Neural progenitor cell (in vitro differentiated cells): Measurements from ENCODE around the gene GMDS. TPM values are rescaled to one million over a fixed set of nuclear protein-coding genes. Genes with fewer than 3 reads are reported as not detected.

Source experiments
- DNase-seq: peaks from one replicate; pipeline ENCODE4 v3.0.0-alpha.2; 2016; ENCODE audit warnings: low spot score
- H2AFZ ChIP-seq: fragments of 200-600 bp; sonication (generic); replicated peaks from 2 replicates; pipeline ENCODE4 v1.6.1; 2016; ENCODE audit warnings: antibody characterized with exemption
- H3F3A ChIP-seq: fragments of 200-600 bp; sonication (generic); 2 replicates; pipeline ENCODE4 v1.6.1; 2016; ENCODE audit warnings: antibody characterized with exemption, low read depth
- H3K27ac ChIP-seq: fragments of 200-600 bp; sonication (generic); 2 replicates; pipeline ENCODE4 v1.5.1; 2016; ENCODE audit warnings: mild to moderate bottlenecking
- H3K27me3 ChIP-seq: fragments of 200-600 bp; sonication (generic); 2 replicates; pipeline ENCODE4 v1.6.1; 2016; ENCODE audit warnings: mild to moderate bottlenecking, moderate library complexity
- H3K36me3 ChIP-seq: fragments of 200-600 bp; sonication (generic); 2 replicates; pipeline ENCODE4 v1.5.1; 2016
- H3K4me1 ChIP-seq: fragments of 200-600 bp; sonication (generic); 2 replicates; pipeline ENCODE4 v1.6.1; 2016; ENCODE audit warnings: mixed run types
- H3K4me2 ChIP-seq: fragments of 200-600 bp; sonication (generic); 2 replicates; pipeline ENCODE4 v1.6.1; 2016
- H3K4me3 ChIP-seq: fragments of 200-600 bp; sonication (generic); 2 replicates; pipeline ENCODE4 v1.5.1; 2016
- H3K79me2 ChIP-seq: fragments of 200-600 bp; sonication (generic); 2 replicates; pipeline ENCODE4 v1.6.1; 2016; ENCODE audit warnings: low read depth
- H3K9ac ChIP-seq: fragments of 200-600 bp; sonication (generic); 2 replicates; pipeline ENCODE4 v1.6.1; 2016
- H3K9me3 ChIP-seq: fragments of 200-600 bp; sonication (generic); 2 replicates; pipeline ENCODE4 v1.5.1; 2016; ENCODE audit warnings: low read depth
- H4K20me1 ChIP-seq: fragments of 200-600 bp; sonication (generic); 2 replicates; pipeline ENCODE4 v1.6.1; 2016; ENCODE audit warnings: low read depth
- H3K27ac Mint-ChIP-seq: 3 replicates; pipeline ENCODE4 v1.8.0; 2021; ENCODE audit warnings: mixed read lengths
- H3K27me3 Mint-ChIP-seq: 2 replicates; pipeline ENCODE4 v1.8.0; 2022; ENCODE audit warnings: low read depth, mild to moderate bottlenecking, inconsistent platforms, moderate library complexity, mixed read lengths; ENCODE audit not compliant: insufficient read depth
- H3K36me3 Mint-ChIP-seq: 3 replicates; pipeline ENCODE4 v1.8.0; 2021; ENCODE audit warnings: mixed read lengths
- H3K4me1 Mint-ChIP-seq: 3 replicates; pipeline ENCODE4 v1.8.0; 2021; ENCODE audit warnings: mixed read lengths
- H3K4me3 Mint-ChIP-seq: 3 replicates; pipeline ENCODE4 v1.8.0; 2021; ENCODE audit warnings: mild to moderate bottlenecking, moderate library complexity, mixed read lengths
- H3K9me3 Mint-ChIP-seq: 3 replicates; pipeline ENCODE4 v1.8.0; 2020; ENCODE audit warnings: mixed read lengths
- EZH2 ChIP-seq: fragments of 200-600 bp; sonication (generic); IDR thresholded peaks from 2 replicates; pipeline ENCODE4 v1.6.1; 2017; ENCODE audit warnings: antibody characterized with exemption, mild to moderate bottlenecking, moderate library complexity
- EZH2phosphoT487 ChIP-seq: fragments of 200-600 bp; sonication (generic); IDR thresholded peaks from 2 replicates; pipeline ENCODE4 v1.6.1; 2017; ENCODE audit warnings: antibody characterized with exemption
- total RNA-seq: library from RNA; depleted of rRNA; stranded (reverse); fragments of >200 nt; gene quantifications from 2 replicates; pipeline ENCODE4 v1.2.3, GENCODE V29; 2015; ENCODE audit warnings: low replicate concordance
- TF ChIP-seq, protein P1 (sequence below): fragments of 200-600 bp; sonication (generic); IDR thresholded peaks from 2 replicates; pipeline ENCODE4 v1.5.1; 2017; ENCODE audit warnings: antibody characterized with exemption, mild to moderate bottlenecking

GMDS gene
- total RNA-seq, 1 donor from 2014 or later = 22.6 TPM

DNA sequence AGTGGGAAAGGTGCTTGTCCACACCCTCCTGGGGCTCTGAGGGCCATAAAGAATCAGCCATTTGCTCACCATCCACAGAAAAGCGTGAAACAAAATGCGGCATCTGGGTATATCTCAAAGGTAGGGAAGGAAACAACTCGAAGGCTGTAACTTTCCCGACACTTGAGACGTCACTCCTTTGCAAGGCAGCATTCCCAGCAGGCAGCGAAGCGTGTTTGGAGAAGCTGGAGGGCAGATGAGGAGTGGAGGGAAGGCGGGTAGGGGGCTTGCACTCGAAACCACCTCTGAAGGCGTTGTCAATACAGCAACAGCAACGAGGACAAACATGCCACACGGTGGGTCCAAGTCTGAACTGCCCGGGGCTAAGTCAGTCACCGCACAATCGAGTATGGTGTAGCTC lies 537.3 kb downstream of the GMDS start:
- H2AFZ ChIP-seq = peak overlapping the region; percentile 28
- no peak overlapping the region for H3K9ac ChIP-seq
- no peak overlapping the region for H3K4me3 Mint-ChIP-seq
- peaks cover 5% of the 10 kb centered on the region for H3K27me3 Mint-ChIP-seq
- no peak overlapping the region for H3K4me3 ChIP-seq
- H4K20me1 ChIP-seq = no peaks in the 10 kb centered on the region
- H3F3A ChIP-seq = no peaks in the 10 kb centered on the region
- peak overlapping the region; percentile 59 for H3K4me2 ChIP-seq
- no peaks in the 10 kb centered on the region for H3K9me3 ChIP-seq
- peak; percentile 72 for DNase-seq
- no peaks in the 10 kb centered on the region for H3K36me3 ChIP-seq
- peaks cover 12% of the 10 kb centered on the region for H3K4me1 ChIP-seq
- no peaks in the 10 kb centered on the region for H3K27me3 ChIP-seq
- peaks cover 13% of the 10 kb centered on the region for H3K4me1 Mint-ChIP-seq
- TF ChIP-seq, protein P1, sequence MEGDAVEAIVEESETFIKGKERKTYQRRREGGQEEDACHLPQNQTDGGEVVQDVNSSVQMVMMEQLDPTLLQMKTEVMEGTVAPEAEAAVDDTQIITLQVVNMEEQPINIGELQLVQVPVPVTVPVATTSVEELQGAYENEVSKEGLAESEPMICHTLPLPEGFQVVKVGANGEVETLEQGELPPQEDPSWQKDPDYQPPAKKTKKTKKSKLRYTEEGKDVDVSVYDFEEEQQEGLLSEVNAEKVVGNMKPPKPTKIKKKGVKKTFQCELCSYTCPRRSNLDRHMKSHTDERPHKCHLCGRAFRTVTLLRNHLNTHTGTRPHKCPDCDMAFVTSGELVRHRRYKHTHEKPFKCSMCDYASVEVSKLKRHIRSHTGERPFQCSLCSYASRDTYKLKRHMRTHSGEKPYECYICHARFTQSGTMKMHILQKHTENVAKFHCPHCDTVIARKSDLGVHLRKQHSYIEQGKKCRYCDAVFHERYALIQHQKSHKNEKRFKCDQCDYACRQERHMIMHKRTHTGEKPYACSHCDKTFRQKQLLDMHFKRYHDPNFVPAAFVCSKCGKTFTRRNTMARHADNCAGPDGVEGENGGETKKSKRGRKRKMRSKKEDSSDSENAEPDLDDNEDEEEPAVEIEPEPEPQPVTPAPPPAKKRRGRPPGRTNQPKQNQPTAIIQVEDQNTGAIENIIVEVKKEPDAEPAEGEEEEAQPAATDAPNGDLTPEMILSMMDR = no peak
- TF ChIP-seq EZH2phosphoT487 = no peak
- TF ChIP-seq EZH2 = no peak
- no peaks in the 10 kb centered on the region for H3K36me3 Mint-ChIP-seq
- H3K27ac Mint-ChIP-seq = peak overlapping the region; percentile 75
- no peak overlapping the region for H3K27ac ChIP-seq
- H3K9me3 Mint-ChIP-seq = no peaks in the 10 kb centered on the region
- H3K79me2 ChIP-seq = no peaks in the 10 kb centered on the region

DNA sequence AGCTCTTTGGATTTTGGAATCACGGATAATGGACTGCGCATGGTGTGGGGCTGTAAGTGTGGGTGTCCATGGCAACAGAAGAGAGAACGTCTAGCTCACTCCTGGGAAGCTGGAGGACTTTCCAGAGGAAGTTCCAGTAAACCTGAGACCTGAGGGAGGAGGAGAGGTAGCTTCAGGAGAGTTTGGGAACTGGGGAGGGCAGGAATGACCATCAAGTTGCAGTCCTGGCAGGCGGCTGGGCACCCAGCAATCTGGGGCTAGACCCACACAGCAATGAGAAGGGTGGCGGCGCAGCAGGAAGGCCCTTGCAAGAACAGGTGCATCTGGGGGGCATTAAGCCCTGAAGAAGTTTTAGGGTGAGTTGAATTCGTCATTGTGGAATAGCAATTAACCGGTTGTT lies 539.8 kb downstream of the GMDS start:
- H3K4me3 Mint-ChIP-seq = no peak overlapping the region
- Histone ChIP-seq H2AFZ (no peak overlapping the region), H3K9me3 (no peaks in the 10 kb centered on the region), H3K4me2 (no peak overlapping the region), H3K27me3 (no peaks in the 10 kb centered on the region), H3K4me1 (peaks cover 22% of the 10 kb centered on the region), H3K4me3 (no peak overlapping the region), H3K79me2 (no peaks in the 10 kb centered on the region), H3F3A (no peaks in the 10 kb centered on the region), H3K36me3 (no peaks in the 10 kb centered on the region), H3K27ac (no peak overlapping the region), H3K9ac (no peak overlapping the region), H4K20me1 (no peaks in the 10 kb centered on the region)
- H3K4me1 Mint-ChIP-seq = peaks cover 30% of the 10 kb centered on the region
- TF ChIP-seq EZH2phosphoT487 (no peak), EZH2 (no peak)
- TF ChIP-seq, protein P1 = no peak
- H3K36me3 Mint-ChIP-seq = no peaks in the 10 kb centered on the region
- no peaks in the 10 kb centered on the region for H3K9me3 Mint-ChIP-seq
- H3K27ac Mint-ChIP-seq = peak overlapping the region; percentile 21
- H3K27me3 Mint-ChIP-seq = peaks cover 4% of the 10 kb centered on the region
- DNase-seq = no peak

DNA sequence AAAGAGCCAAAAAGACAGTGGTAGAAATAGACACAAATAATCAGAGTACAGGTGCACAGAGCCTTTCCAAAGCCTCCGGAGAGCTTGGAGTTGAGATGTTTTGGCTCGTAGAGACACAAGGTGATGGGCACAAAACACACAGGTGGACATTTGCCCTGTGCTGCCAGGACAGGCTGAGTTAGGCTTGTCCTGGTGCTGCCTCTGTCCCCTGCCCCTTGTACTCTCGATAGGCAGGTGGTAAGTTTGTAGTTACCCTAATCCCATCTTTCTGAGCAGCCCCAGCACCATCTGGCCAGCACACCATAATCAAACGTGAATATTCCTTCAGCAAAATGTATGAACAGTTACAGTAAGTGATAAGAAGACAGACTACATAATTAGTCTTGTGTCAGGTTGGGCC lies 540.2 kb downstream of the GMDS start:
- Mint-ChIP-seq H3K36me3 (no peaks in the 10 kb centered on the region), H3K27me3 (peaks cover 3% of the 10 kb centered on the region), H3K4me3 (no peak overlapping the region), H3K27ac (peak overlapping the region; percentile 21), H3K9me3 (no peaks in the 10 kb centered on the region), H3K4me1 (peaks cover 30% of the 10 kb centered on the region)
- Histone ChIP-seq H4K20me1 (no peaks in the 10 kb centered on the region), H3K4me1 (peaks cover 22% of the 10 kb centered on the region), H3K4me2 (no peak overlapping the region), H3K27ac (no peak overlapping the region), H3F3A (no peaks in the 10 kb centered on the region), H3K36me3 (no peaks in the 10 kb centered on the region), H3K4me3 (no peak overlapping the region), H3K27me3 (no peaks in the 10 kb centered on the region), H3K9ac (no peak overlapping the region), H2AFZ (no peak overlapping the region), H3K9me3 (no peaks in the 10 kb centered on the region), H3K79me2 (no peaks in the 10 kb centered on the region)
- no peak for DNase-seq
- TF ChIP-seq EZH2phosphoT487 = no peak
- TF ChIP-seq EZH2 = no peak
- TF ChIP-seq, protein P1 = no peak
